Heart left ventricle (tissue), 16 donors: Measurements from ENCODE around the gene DLD. TPM values are rescaled to one million over a fixed set of nuclear protein-coding genes. Genes with fewer than 3 reads are reported as not detected.

Experiments
- ATAC-seq, 4 donors: fragments of 200-7000 bp; cut with Tn5 transposase; one replicate each; pipeline ENCODE4 v1.9.1; 2020 to 2022; ENCODE audit warnings: moderate library complexity in 4 of 4, mild to moderate bottlenecking in 3 of 4, moderate number of reproducible peaks in 1 of 4
- DNase-seq, 5 donors: peaks; one replicate each; pipeline ENCODE4 v3.0.0-alpha.2; 2020
- H3K27ac ChIP-seq, 12 donors: fragments of 200-600 bp; sonication (generic) in 4 of 12; one replicate each; pipeline versions ENCODE4 v1.5.0 to v1.8.0; 2016 to 2022; ENCODE audit warnings: mild to moderate bottlenecking in 2 of 12
- H3K27me3 ChIP-seq, 9 donors: fragments of 200-600 bp; sonication (generic) in 2 of 9; one replicate each; pipeline versions ENCODE4 v1.5.1 to v1.8.0; 2016 to 2022; ENCODE audit warnings: mild to moderate bottlenecking in 3 of 9
- H3K36me3 ChIP-seq, 9 donors: fragments of 200-600 bp; sonication (generic) in 2 of 9; one replicate each; pipeline versions ENCODE4 v1.5.0 to v1.8.0; 2018 to 2022; ENCODE audit warnings: mild to moderate bottlenecking in 2 of 9
- H3K4me1 ChIP-seq, 12 donors: fragments of 200-600 bp; sonication (generic) in 4 of 12; one replicate each; pipeline versions ENCODE4 v1.5.0 to v1.8.0; 2016 to 2022; ENCODE audit warnings: mild to moderate bottlenecking in 3 of 12
- H3K4me3 ChIP-seq, 12 donors: fragments of 200-600 bp; sonication (generic) in 4 of 12; one replicate each; pipeline versions ENCODE4 v1.5.0 to v1.8.0; 2017 to 2022; ENCODE audit warnings: mild to moderate bottlenecking in 9 of 12, moderate library complexity in 4 of 12
- H3K9me3 ChIP-seq, 12 donors: fragments of 200-600 bp; sonication (generic) in 4 of 12; one replicate each; pipeline versions ENCODE4 v1.5.0 to v1.8.0; 2016 to 2022; ENCODE audit warnings: mild to moderate bottlenecking in 1 of 12
- POLR2A ChIP-seq, 2 donors: fragments of 450-650 bp; IDR thresholded peaks; one replicate each; pipeline ENCODE4 v1.6.1; 2017; ENCODE audit warnings: antibody characterized with exemption in 2 of 2, mild to moderate bottlenecking in 2 of 2, moderate library complexity in 2 of 2
- WGBS, 4 donors: extraction: QIAGEN DNeasy Blood & Tissue Kit in 2 of 4; methylation state at CpG; one replicate each; pipeline versions ENCODE4 v1.1.5 to v1.1.7; 2013 to 2018; 5-methylcytosine and 5-hydroxymethylcytosine counted together
- intact Hi-C, 10 donors: fragments of 100-400 bp; cut with DNase I; formaldehyde crosslinking; loops; one replicate each; pipeline versions ENCODE4 v1.11.1 to v1.14.2; 2022
- polyA plus RNA-seq, 2 donors: library from polyadenylated mRNA; stranded (reverse); fragments of 200-250 nt; gene quantifications; one replicate each; pipeline ENCODE4 v1.2.3, GENCODE V29; 2013
- total RNA-seq, 9 donors: library from RNA; depleted of rRNA in 2 of 9; stranded (reverse); fragments of >200 nt in 2 of 9; fragmentation: NEBNext Ultra II Directional in 3 of 9; extraction: Animal tissue kit (Norgen Biotek cat#: 25700) in 3 of 9; gene quantifications; one replicate each; pipeline versions ENCODE4 v1.1.0 to v1.2.4, GENCODE V29; 2016 to 2023
- TF ChIP-seq, protein P1 (sequence below), 12 donors: fragments of 200-600 bp; sonication (generic) in 4 of 12; IDR thresholded peaks; one replicate each; pipeline versions ENCODE4 v1.5.0 to v1.8.0; 2018 to 2022; ENCODE audit warnings: antibody characterized with exemption in 12 of 12, mild to moderate bottlenecking in 5 of 12
- donor health status: ischemic (EF 13 %, LVEDD 7.1; RV severe dilation, severe dysfunction).
- donor health status: healthy with polysubstance abuse.
- donor health status: DM: no; HTN: yes; CAD: no.
- donor health status: DM: no; HTN: no; CAD: no.
- donor health status: ischemic (EF 25% LVEDD 6.9; RV normal size, moderate dysfunction).
- donor health status: ischemic (EF 25% LVEDD 5.7; RV mildly dilated, moderate dysfunction).
- donor health status: healthy.
- donor health status: DM: yes; HTN: yes; CAD: no.
- donor health status: ischemic (EF 35%, LVEDD 5.7; RV mildly dilated, moderate dysfunction).
- donor health status: nonischemic (EF 11% LVEDD 7.7; RV severe dilation, severe dysfunction).
- donor health status: DM: yes; HTN: yes; CAD: no.
- donor health status: PGD.
- donor health status: ischemic (EF 29% LVEDD 5.4; RV normal size, mild dysfunction).
- donor health status: nonischemic (EF 23%, LVEDD 6.1; RV moderate dilation, normal function).

The DLD gene
- total and polyA plus RNA-seq, 11 donors = 55.3 to 426 (median 276) TPM

DNA sequence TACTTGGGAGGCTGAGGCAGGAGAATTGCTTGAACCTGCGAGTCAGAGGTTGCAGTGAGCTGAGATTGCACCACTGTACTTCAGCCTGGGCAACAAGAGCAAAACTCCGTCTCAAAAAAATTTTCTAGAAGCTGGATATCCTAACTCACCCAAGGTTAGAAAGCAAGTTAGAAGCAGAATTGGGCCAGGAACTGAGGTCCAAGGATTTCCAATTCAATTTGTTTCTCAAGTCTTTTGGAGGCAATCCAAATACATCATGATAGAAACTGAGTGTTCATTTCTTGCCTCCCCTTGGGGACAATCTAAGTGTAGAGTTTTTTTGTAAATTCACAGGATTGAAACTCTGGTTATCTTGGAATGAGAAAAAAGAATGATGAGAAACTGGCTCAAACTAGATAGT lies 66.5 kb downstream of the DLD start:
- H3K36me3 ChIP-seq = peaks cover 0 to 100% (median 79%) of the 10 kb centered on the region in 9 donors
- DNase-seq = no peak
- peak in 3 of 4 donors; percentile 10 to 29 (median 15) for ATAC-seq
- intact Hi-C loops = no loop called here
- WGBS, 4 donors = 74 to 81% (median 78%) methylated on average over 2 of the region's 2 CpGs
- peak overlapping the region in 8 of 12 donors; percentile 15 to 67 (median 40) for H3K27ac ChIP-seq
- H3K4me1 ChIP-seq = peaks cover 0 to 35% (median 13%) of the 10 kb centered on the region in 12 donors
- no peak overlapping the region for H3K4me3 ChIP-seq
- no peaks in the 10 kb centered on the region for H3K27me3 ChIP-seq
- H3K9me3 ChIP-seq = no peaks in the 10 kb centered on the region
- TF ChIP-seq, protein P1, sequence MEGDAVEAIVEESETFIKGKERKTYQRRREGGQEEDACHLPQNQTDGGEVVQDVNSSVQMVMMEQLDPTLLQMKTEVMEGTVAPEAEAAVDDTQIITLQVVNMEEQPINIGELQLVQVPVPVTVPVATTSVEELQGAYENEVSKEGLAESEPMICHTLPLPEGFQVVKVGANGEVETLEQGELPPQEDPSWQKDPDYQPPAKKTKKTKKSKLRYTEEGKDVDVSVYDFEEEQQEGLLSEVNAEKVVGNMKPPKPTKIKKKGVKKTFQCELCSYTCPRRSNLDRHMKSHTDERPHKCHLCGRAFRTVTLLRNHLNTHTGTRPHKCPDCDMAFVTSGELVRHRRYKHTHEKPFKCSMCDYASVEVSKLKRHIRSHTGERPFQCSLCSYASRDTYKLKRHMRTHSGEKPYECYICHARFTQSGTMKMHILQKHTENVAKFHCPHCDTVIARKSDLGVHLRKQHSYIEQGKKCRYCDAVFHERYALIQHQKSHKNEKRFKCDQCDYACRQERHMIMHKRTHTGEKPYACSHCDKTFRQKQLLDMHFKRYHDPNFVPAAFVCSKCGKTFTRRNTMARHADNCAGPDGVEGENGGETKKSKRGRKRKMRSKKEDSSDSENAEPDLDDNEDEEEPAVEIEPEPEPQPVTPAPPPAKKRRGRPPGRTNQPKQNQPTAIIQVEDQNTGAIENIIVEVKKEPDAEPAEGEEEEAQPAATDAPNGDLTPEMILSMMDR (IDR thresholded peaks at IDR 0.05) = no peak
- TF ChIP-seq POLR2A (IDR thresholded peaks at IDR 0.05) = no peak

DNA sequence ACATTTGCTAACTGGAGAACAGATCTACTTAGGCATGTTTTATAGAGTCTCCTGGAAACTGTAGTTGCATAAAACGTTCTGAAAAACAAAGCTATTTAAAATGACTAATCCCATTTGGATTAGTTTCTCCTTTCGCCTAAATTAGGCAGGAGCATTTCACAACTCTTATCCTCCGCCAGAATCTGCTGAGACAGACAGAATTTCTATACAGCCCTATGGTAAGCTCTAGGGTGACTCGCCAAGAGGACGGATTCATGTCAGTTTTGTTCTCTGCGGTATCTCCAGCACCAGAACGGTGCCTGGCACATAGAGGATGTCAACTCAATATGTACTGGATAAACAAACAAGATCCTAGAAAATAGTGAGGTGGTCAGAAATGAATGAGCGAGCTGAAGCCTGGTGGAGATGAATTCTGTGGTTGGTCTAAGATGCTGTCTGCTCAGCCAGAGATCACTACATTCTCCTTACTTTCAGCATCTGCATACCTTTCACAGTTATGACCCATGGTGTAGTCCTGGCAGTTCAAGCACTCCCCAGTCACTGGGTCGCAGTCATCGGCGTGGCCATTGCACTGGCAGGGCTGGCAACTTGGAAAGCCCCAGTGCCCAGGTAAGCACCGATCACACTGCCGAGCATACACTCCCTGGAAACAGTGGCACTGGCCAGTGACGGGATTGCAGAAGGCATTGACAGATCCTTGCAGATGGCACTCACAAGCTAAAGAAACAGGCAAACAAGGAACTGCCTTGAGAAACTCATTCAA lies 68.0 kb downstream of the DLD start:
- TF ChIP-seq, protein P1 (IDR thresholded peaks at IDR 0.05) = no peak
- no peak for TF ChIP-seq POLR2A (IDR thresholded peaks at IDR 0.05)
- H3K4me3 ChIP-seq = no peak overlapping the region
- no peaks in the 10 kb centered on the region for H3K9me3 ChIP-seq
- H3K27ac ChIP-seq = peak overlapping the region in 4 of 12 donors; percentile 21 to 67 (median 38)
- peaks cover 0 to 35% (median 13%) of the 10 kb centered on the region in 12 donors for H3K4me1 ChIP-seq
- 83 to 88% (median 86%) methylated on average over 14 of the region's 14 CpGs for WGBS, 4 donors
- intact Hi-C loops = no loop called here
- peaks cover 0 to 100% (median 79%) of the 10 kb centered on the region in 9 donors for H3K36me3 ChIP-seq
- H3K27me3 ChIP-seq = no peaks in the 10 kb centered on the region
- ATAC-seq (peak in 2 of 4 donors; percentile 59 to 65), DNase-seq (no peak)

DNA sequence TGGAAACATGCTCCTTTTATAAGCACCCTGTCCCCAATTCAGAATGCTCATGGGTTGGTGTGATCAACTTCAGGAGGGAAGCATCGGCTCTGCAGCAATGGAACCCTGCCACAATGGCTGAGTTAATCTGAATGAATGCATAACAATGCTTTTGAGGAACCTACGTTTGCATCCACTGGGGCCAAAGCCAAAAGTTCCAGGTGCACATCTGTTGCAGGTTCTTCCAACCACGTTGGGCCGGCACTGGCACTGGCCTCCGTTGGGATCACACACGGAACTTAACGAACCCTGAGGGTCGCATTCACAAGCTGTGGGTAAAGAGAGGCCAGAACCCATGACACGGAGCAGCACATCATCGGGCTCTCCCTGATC lies 68.5 kb downstream of the DLD start:
- Histone ChIP-seq H3K36me3 (peaks cover 0 to 100% (median 81%) of the 10 kb centered on the region in 9 donors), H3K27me3 (no peaks in the 10 kb centered on the region), H3K9me3 (no peaks in the 10 kb centered on the region), H3K27ac (peak overlapping the region in 1 of 12 donors; percentile 68), H3K4me1 (peaks cover 0 to 35% (median 13%) of the 10 kb centered on the region in 12 donors), H3K4me3 (no peak overlapping the region)
- DNase-seq = no peak
- no peak for ATAC-seq
- 82 to 90% (median 84%) methylated on average over 10 of the region's 10 CpGs for WGBS, 4 donors
- TF ChIP-seq, protein P1 (IDR thresholded peaks at IDR 0.05) = no peak
- no peak for TF ChIP-seq POLR2A (IDR thresholded peaks at IDR 0.05)
- intact Hi-C loops = no loop called here

DNA sequence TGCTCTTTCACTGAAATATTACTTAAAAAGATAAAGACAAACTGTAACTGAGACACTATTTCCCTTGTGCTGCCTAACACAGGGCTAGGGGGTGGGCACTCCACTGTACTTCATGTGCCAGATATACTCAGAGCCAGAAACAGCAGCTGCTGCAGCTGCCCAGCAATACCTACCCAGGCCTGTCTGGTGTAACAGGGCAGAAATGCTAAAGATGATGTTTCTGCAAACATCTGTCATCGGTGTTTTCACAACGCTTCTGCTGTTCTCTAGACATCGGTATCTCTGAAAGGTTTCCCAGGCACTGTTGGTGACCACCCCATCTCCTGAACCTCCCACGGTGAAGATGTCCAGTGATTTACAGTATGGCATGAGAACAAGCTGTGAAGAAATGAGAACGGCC lies 69.3 kb downstream of the DLD start:
- Histone ChIP-seq H3K27me3 (no peaks in the 10 kb centered on the region), H3K4me3 (no peak overlapping the region), H3K9me3 (no peaks in the 10 kb centered on the region), H3K27ac (peak overlapping the region in 4 of 12 donors; percentile 14 to 68 (median 44)), H3K4me1 (peaks cover 0 to 35% (median 13%) of the 10 kb centered on the region in 12 donors), H3K36me3 (peaks cover 0 to 100% (median 81%) of the 10 kb centered on the region in 9 donors)
- TF ChIP-seq, protein P1 (IDR thresholded peaks at IDR 0.05) = no peak
- no peak for TF ChIP-seq POLR2A (IDR thresholded peaks at IDR 0.05)
- intact Hi-C loops = loop anchor here in 2 of 10 donors (5.0 kb wide), 1 partner anchor 42 kb away; the partner anchor contains the start of gene LAMB1 (in 2 of the 2)
- no peak for DNase-seq
- no peak for ATAC-seq
- WGBS, 4 donors = 87 to 94% (median 89%) methylated on average over 5 of the region's 5 CpGs
